B cell (primary cell): Measurements from ENCODE around the gene SMARCC1.

ENCODE experiments used
- CTCF ChIP-seq: fragments of 200-600 bp; IDR thresholded peaks from one replicate; pipeline ENCODE4 v1.8.0; 2022; ENCODE audit warnings: antibody characterized with exemption, mild to moderate bottlenecking
- EZH2 ChIP-seq: IDR thresholded peaks from 2 replicates; pipeline ENCODE4 v1.6.1; 2012; ENCODE audit warnings: borderline replicate concordance, low read depth, mild to moderate bottlenecking, moderate library complexity, low read length; ENCODE audit not compliant: insufficient read depth, poor library complexity, severe bottlenecking

GRCh38 chr3:47685037-47685436, 96.7 kb downstream of the SMARCC1 start:
- TF ChIP-seq CTCF = no peak
- TF ChIP-seq EZH2 = no peak
